Skin epidermis (tissue), 12 donors: Measurements from ENCODE around the gene DYNC2H1.
"Not testable (repeated sequence)": the region's sequence is repeated elsewhere in the genome, so short reads cannot be mapped to it uniquely, and the experiment has no call there.

Experiments
- H3K27ac ChIP-seq, 21 experiments: fragments of 200-600 bp; sonication (generic) in 11 of 21; one replicate each; pipeline ENCODE4 v1.5.0; 2020; ENCODE audit warnings: mild to moderate bottlenecking in 3 of 21, inconsistent platforms in 2 of 21, moderate library complexity in 2 of 21
- H3K4me3 ChIP-seq, 7 experiments: fragments of 200-600 bp; sonication (generic) in 2 of 7; one replicate each; pipeline ENCODE4 v1.5.0; 2020; ENCODE audit warnings: inconsistent platforms in 2 of 7, mild to moderate bottlenecking in 2 of 7, moderate library complexity in 1 of 7

DYNC2H1 gene

GRCh38 chr11:103114836-103115235 lies 5.6 kb downstream of the DYNC2H1 start:
- Histone ChIP-seq H3K4me3 (no peak overlapping the region), H3K27ac (no peak overlapping the region)

GRCh38 chr11:103125462-103125861 lies 16.2 kb downstream of the DYNC2H1 start:
- H3K27ac ChIP-seq, result no peak overlapping the region

GRCh38 chr11:103141986-103142385 lies 32.8 kb downstream of the DYNC2H1 start:
- H3K4me3 ChIP-seq, H3K27ac ChIP-seq: not testable (repeated sequence)

More at GRCh38 chr11:103125462-103125861, 16.2 kb downstream of the DYNC2H1 start:
- no peak overlapping the region for H3K4me3 ChIP-seq

GRCh38 chr11:103147627-103148026 lies 38.4 kb downstream of the DYNC2H1 start:
- Histone ChIP-seq H3K4me3 (no peak overlapping the region), H3K27ac (no peak overlapping the region)

- no peak overlapping the region for H3K4me3 ChIP-seq
Measured at GRCh38 chr11:103157542-103157941, 48.3 kb downstream of the DYNC2H1 start.

GRCh38 chr11:103164093-103164796 lies 55.0 kb downstream of the DYNC2H1 start:
- Histone ChIP-seq H3K4me3 (no peak overlapping the region), H3K27ac (no peak overlapping the region)

More at GRCh38 chr11:103157542-103157941, 48.3 kb downstream of the DYNC2H1 start:
- H3K27ac ChIP-seq, result no peak overlapping the region

GRCh38 chr11:103167166-103167565 lies 57.9 kb downstream of the DYNC2H1 start:
- H3K27ac ChIP-seq, result no peak overlapping the region
- H3K4me3 ChIP-seq, result no peak overlapping the region

- H3K4me3 ChIP-seq, result no peak overlapping the region
- no peak overlapping the region for H3K27ac ChIP-seq
Measured at GRCh38 chr11:103170865-103171264, 61.6 kb downstream of the DYNC2H1 start.

- H3K4me3 ChIP-seq, result no peak overlapping the region
- no peak overlapping the region for H3K27ac ChIP-seq
Measured at GRCh38 chr11:103175461-103176129, 66.4 kb downstream of the DYNC2H1 start.

- Histone ChIP-seq H3K27ac (no peak overlapping the region), H3K4me3 (no peak overlapping the region)
Measured at GRCh38 chr11:103183981-103184611, 74.9 kb downstream of the DYNC2H1 start.

GRCh38 chr11:103202048-103202651 lies 92.9 kb downstream of the DYNC2H1 start:
- no peak overlapping the region for H3K27ac ChIP-seq
- H3K4me3 ChIP-seq, result no peak overlapping the region

GRCh38 chr11:103210543-103210942 lies 101.3 kb downstream of the DYNC2H1 start:
- no peak overlapping the region for H3K4me3 ChIP-seq

GRCh38 chr11:103215812-103216211 lies 106.6 kb downstream of the DYNC2H1 start:
- Histone ChIP-seq H3K4me3 (no peak overlapping the region), H3K27ac (no peak overlapping the region)

More at GRCh38 chr11:103210543-103210942, 101.3 kb downstream of the DYNC2H1 start:
- no peak overlapping the region for H3K27ac ChIP-seq

GRCh38 chr11:103220133-103220532 lies 110.9 kb downstream of the DYNC2H1 start:
- H3K4me3 ChIP-seq, result no peak overlapping the region
- no peak overlapping the region for H3K27ac ChIP-seq

- Histone ChIP-seq H3K4me3 (no peak overlapping the region), H3K27ac (no peak overlapping the region)
Measured at GRCh38 chr11:103222806-103223205, 113.6 kb downstream of the DYNC2H1 start.

- no peak overlapping the region for H3K27ac ChIP-seq
- H3K4me3 ChIP-seq, result no peak overlapping the region
Measured at GRCh38 chr11:103228807-103229206, 119.6 kb downstream of the DYNC2H1 start.

- Histone ChIP-seq H3K27ac (no peak overlapping the region), H3K4me3 (no peak overlapping the region)
Measured at GRCh38 chr11:103234974-103235373, 125.7 kb downstream of the DYNC2H1 start.

GRCh38 chr11:103241574-103241973 lies 132.3 kb downstream of the DYNC2H1 start:
- Histone ChIP-seq H3K27ac (no peak overlapping the region), H3K4me3 (no peak overlapping the region)

GRCh38 chr11:103254123-103254522 lies 144.9 kb downstream of the DYNC2H1 start:
- no peak overlapping the region for H3K27ac ChIP-seq

GRCh38 chr11:103257360-103257759 lies 148.1 kb downstream of the DYNC2H1 start:
- Histone ChIP-seq H3K4me3 (no peak overlapping the region), H3K27ac (no peak overlapping the region)

More at GRCh38 chr11:103254123-103254522, 144.9 kb downstream of the DYNC2H1 start:
- no peak overlapping the region for H3K4me3 ChIP-seq
